Measurements from ENCODE around the gene PAMR1.

DNA sequence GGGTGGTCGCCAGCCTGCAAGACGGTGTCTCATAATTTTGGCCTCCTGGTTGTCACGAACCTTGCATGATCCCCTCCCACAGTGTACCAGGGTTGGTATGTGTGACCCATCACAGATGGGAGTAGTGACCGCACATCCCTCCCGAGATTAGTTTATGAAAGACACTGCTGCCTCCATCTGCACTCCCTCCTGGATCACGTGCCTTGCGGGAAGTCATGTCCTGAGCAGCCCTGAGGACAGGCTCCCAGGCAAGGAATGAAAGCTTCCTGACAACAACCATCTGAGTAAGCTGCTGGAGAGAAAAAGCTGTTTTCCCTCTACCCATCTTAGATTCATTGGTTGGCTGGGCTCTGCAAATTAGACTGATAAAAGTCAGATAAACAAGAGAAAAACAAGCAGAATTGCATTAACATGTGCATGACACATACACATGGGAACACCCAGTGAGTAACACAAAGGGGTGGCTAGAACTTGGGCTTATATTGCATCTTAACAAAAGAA is 14.4 kb upstream of the PAMR1 start:
- TF ChIP-seq, protein P1, sequence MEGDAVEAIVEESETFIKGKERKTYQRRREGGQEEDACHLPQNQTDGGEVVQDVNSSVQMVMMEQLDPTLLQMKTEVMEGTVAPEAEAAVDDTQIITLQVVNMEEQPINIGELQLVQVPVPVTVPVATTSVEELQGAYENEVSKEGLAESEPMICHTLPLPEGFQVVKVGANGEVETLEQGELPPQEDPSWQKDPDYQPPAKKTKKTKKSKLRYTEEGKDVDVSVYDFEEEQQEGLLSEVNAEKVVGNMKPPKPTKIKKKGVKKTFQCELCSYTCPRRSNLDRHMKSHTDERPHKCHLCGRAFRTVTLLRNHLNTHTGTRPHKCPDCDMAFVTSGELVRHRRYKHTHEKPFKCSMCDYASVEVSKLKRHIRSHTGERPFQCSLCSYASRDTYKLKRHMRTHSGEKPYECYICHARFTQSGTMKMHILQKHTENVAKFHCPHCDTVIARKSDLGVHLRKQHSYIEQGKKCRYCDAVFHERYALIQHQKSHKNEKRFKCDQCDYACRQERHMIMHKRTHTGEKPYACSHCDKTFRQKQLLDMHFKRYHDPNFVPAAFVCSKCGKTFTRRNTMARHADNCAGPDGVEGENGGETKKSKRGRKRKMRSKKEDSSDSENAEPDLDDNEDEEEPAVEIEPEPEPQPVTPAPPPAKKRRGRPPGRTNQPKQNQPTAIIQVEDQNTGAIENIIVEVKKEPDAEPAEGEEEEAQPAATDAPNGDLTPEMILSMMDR (IDR thresholded peaks at IDR 0.05) = no peak
- TF ChIP-seq POLR2AphosphoS5 (IDR thresholded peaks at IDR 0.05) = peak; percentile 51 to 61

Measured in esophagus muscularis mucosa (tissue), 3 donors.